K562 (cell line): ENCODE results near the gene SPSB1. TPM values are rescaled to one million over a fixed set of nuclear protein-coding genes. Genes with fewer than 3 reads are reported as not detected.

Experiments
- ATAC-seq: fragments of 200-7000 bp; cut with Tn5 transposase; 3 replicates; pipeline ENCODE4 v1.9.1; 2020; ENCODE audit warnings: moderate library complexity
- BruUV-seq: library from RNA; stranded (reverse); fragments of 400-500 nt; replicated peaks from 2 replicates; lab custom pipeline; 2021; lab: Mats Ljungman, UMichigan
- CTCF ChIA-PET: fragments of 300-600 bp; formaldehyde crosslinking; extraction: SDS; loops from one replicate; lab custom pipeline; 2021; ENCODE audit warnings: low intra/inter-chr PET ratio; lab: Yijun Ruan, JAX
- POLR2A ChIA-PET: fragments of 300-600, 350-650 bp; sonication (Branson Sonifier 250); formaldehyde crosslinking; extraction: SDS; loops from one replicate; lab custom pipeline; 2021; ENCODE audit warnings: antibody characterized with exemption, inconsistent platforms; lab: Yijun Ruan, JAX
- DNase-seq, 4 experiments: peaks; one replicate each; pipeline versions ENCODE4 v3.0.0 to v3.0.0-alpha.2; 2011 to 2018; ENCODE audit warnings: low spot score in 3 of 4, mixed read lengths in 3 of 4; ENCODE audit errors: extremely low read depth in 1 of 4
- FAIRE-seq: peaks from 2 replicates; lab custom pipeline; 2011; peaks lifted over from hg19 to GRCh38; lab: Jason Lieb, UNC
- H2AFZ ChIP-seq: 2 replicates; pipeline ENCODE4 v1.6.0; 2011; ENCODE audit warnings: low read depth, low read length, control low read depth, inconsistent platforms
- H3K27ac ChIP-seq: fragments of 200-600 bp; 3 replicates; pipeline ENCODE4 v1.8.0; 2011; ENCODE audit warnings: low read depth, mild to moderate bottlenecking, control low read depth, inconsistent platforms, low read length, moderate library complexity, mixed read lengths; ENCODE audit errors: extremely low read depth
- H3K27me3 ChIP-seq, 2 experiments: fragments of 300-600 bp in 1 of 2; 2 replicates in 1 of 2; 3 replicates in 1 of 2; pipeline versions ENCODE4 v1.6.0 to v1.8.0; 2011; ENCODE audit warnings: inconsistent platforms in 2 of 2, low read length in 2 of 2, mild to moderate bottlenecking in 1 of 2, mixed read lengths in 1 of 2, moderate library complexity in 1 of 2; ENCODE audit not compliant: control insufficient read depth in 2 of 2, insufficient read depth in 2 of 2
- H3K36me3 ChIP-seq: fragments of 300-600 bp; 3 replicates; pipeline ENCODE4 v1.8.0; 2011; ENCODE audit warnings: mild to moderate bottlenecking, low read length, inconsistent platforms; ENCODE audit not compliant: control insufficient read depth, insufficient read depth
- H3K4me1 ChIP-seq, 2 experiments: fragments of 200-600 bp in 1 of 2; replicated peaks in 1 of 2; 2 replicates in 1 of 2; 3 replicates in 1 of 2; pipeline versions ENCODE4 v1.5.1 to v1.8.0; 2011; ENCODE audit warnings: inconsistent platforms in 2 of 2, low read length in 2 of 2, mild to moderate bottlenecking in 1 of 2, mixed read lengths in 1 of 2, moderate library complexity in 1 of 2; ENCODE audit not compliant: control insufficient read depth in 2 of 2, insufficient read depth in 2 of 2
- H3K4me2 ChIP-seq: 2 replicates; pipeline ENCODE4 v1.6.1; 2011; ENCODE audit warnings: low read length, control low read depth, inconsistent platforms, mixed read lengths; ENCODE audit not compliant: insufficient read depth
- H3K4me3 ChIP-seq: fragments of 200-600 bp; sonication (generic), shearing (Covaris generic); 2 replicates; pipeline ENCODE4 v1.5.1; 2016; ENCODE audit warnings: control low read depth, inconsistent platforms
- H3K79me2 ChIP-seq: fragments of 200-600 bp; 3 replicates; pipeline ENCODE4 v1.8.0; 2011; ENCODE audit warnings: low read length, inconsistent platforms; ENCODE audit not compliant: control insufficient read depth, insufficient read depth
- H3K9ac ChIP-seq, 2 experiments: 2 replicates each; pipeline versions ENCODE4 v1.6.0 to v1.6.1; 2011; ENCODE audit warnings: low read depth in 2 of 2, low read length in 2 of 2, control low read depth in 1 of 2, inconsistent platforms in 1 of 2, mild to moderate bottlenecking in 1 of 2, mixed read lengths in 1 of 2; ENCODE audit not compliant: insufficient read depth in 1 of 2
- H3K9me1 ChIP-seq: one replicate; pipeline ENCODE4 v1.6.0; 2011; ENCODE audit warnings: inconsistent platforms, mild to moderate bottlenecking, low read length, moderate library complexity; ENCODE audit not compliant: control insufficient read depth, insufficient read depth
- H3K9me3 ChIP-seq: replicated peaks from 2 replicates; pipeline ENCODE4 v1.5.1; 2011; ENCODE audit warnings: low read depth, low read length, inconsistent platforms; ENCODE audit not compliant: control insufficient read depth, insufficient read depth
- H4K20me1 ChIP-seq: replicated peaks from 2 replicates; pipeline ENCODE4 v1.6.1; 2011; ENCODE audit warnings: low read length, inconsistent platforms, mixed read lengths; ENCODE audit not compliant: control insufficient read depth, insufficient read depth
- ARID1B ChIP-seq: fragments of 450-650 bp; IDR thresholded peaks from 2 replicates; pipeline ENCODE4 v1.6.1; 2016; ENCODE audit warnings: antibody characterized with exemption, mild to moderate bottlenecking, inconsistent platforms
- HDAC2 ChIP-seq: fragments of 450-650 bp; IDR thresholded peaks from 2 replicates; pipeline ENCODE4 v1.6.1; 2016; ENCODE audit warnings: mild to moderate bottlenecking
- HDGF ChIP-seq: fragments of 450-650 bp; IDR thresholded peaks from 2 replicates; pipeline ENCODE4 v1.6.1; 2016
- KHSRP ChIP-seq: fragments of 450-650 bp; IDR thresholded peaks from 2 replicates; pipeline ENCODE4 v1.6.1; 2017
- MCM2 ChIP-seq: fragments of 450-650 bp; IDR thresholded peaks from 2 replicates; pipeline ENCODE4 v1.6.1; 2017; ENCODE audit warnings: low read depth, mild to moderate bottlenecking
- NFE2 ChIP-seq: IDR thresholded peaks from 2 replicates; pipeline ENCODE4 v1.6.1; 2014; ENCODE audit warnings: antibody characterized with exemption, low read depth
- NFIX ChIP-seq: fragments of 250-450 bp; sonication (Bioruptor Pico); IDR thresholded peaks from 2 replicates; pipeline ENCODE4 v1.4.0; 2020; ENCODE audit warnings: low read depth, mild to moderate bottlenecking, moderate library complexity
- NONO ChIP-seq, 2 experiments: fragments of 200-400 bp in 1 of 2; fragments of 450-650 bp in 1 of 2; formaldehyde crosslinking in 1 of 2; IDR thresholded peaks; 2 replicates each; pipeline ENCODE4 v1.6.1; 2017; ENCODE audit warnings: low read depth in 2 of 2, mild to moderate bottlenecking in 2 of 2, moderate library complexity in 2 of 2, low read length in 1 of 2
- NR2F6 ChIP-seq: fragments of 450-650 bp; formaldehyde crosslinking; IDR thresholded peaks from 2 replicates; pipeline ENCODE4 v1.4.0; 2020; ENCODE audit warnings: mild to moderate bottlenecking
- RBFOX2 ChIP-seq: fragments of 200-400 bp; formaldehyde crosslinking; IDR thresholded peaks from 2 replicates; pipeline ENCODE4 v1.6.1; 2017; ENCODE audit warnings: low read depth, mild to moderate bottlenecking, low read length, moderate library complexity
- SAP30 ChIP-seq: fragments of 200-600 bp; sonication (generic); IDR thresholded peaks from 2 replicates; pipeline ENCODE4 v1.6.1; 2012; ENCODE audit warnings: borderline replicate concordance, low read depth, mild to moderate bottlenecking, moderate library complexity, low read length, control low read depth, inconsistent platforms; ENCODE audit not compliant: insufficient read depth, poor library complexity, severe bottlenecking
- SMARCA5 ChIP-seq: fragments of 450-650 bp; IDR thresholded peaks from 2 replicates; pipeline ENCODE4 v1.6.1; 2016
- ZNF217 ChIP-seq: sonication (generic); formaldehyde crosslinking; IDR thresholded peaks from 2 replicates; pipeline ENCODE4 v1.8.0; 2022; ENCODE audit warnings: mild to moderate bottlenecking, missing genetic modification reagents
- ZNF436 ChIP-seq: fragments of 250-450, 450-650 bp; sonication (Bioruptor Pico); formaldehyde crosslinking; IDR thresholded peaks from 2 replicates; pipeline ENCODE4 v1.7.0; 2020; ENCODE audit warnings: mild to moderate bottlenecking
- WGBS: fragments of 100-300 bp; shearing (Covaris generic); methylation state at CpG from one replicate; pipeline ENCODE4 v1.1.6; 2016; ENCODE audit warnings: low coverage, mixed read lengths; ENCODE audit not compliant: insufficient coverage; ENCODE audit errors: missing lambda C conversion rate; 5-methylcytosine and 5-hydroxymethylcytosine counted together
- in situ Hi-C: fragments of 300-500 bp; cut with MboI; formaldehyde crosslinking; loops from 4 replicates; pipeline ENCODE4 v1.15.0; 2018; ENCODE audit warnings: inconsistent platforms, mixed read lengths
- intact Hi-C: fragments of 100-400 bp; cut with micrococcal nuclease; formaldehyde crosslinking; loops from 2 replicates; pipeline ENCODE4 v1.14.2; 2022
- polyA plus RNA-seq, 8 experiments: library from polyadenylated mRNA; depleted of rRNA in 4 of 8; stranded (reverse) in 5 of 8; unstranded in 3 of 8; fragments of >200 nt; fragmentation: Nextera tagmentation in 2 of 8; fragmentation: Illumina TruSeq in 1 of 8; extraction: Ambion mirVana in 2 of 8; extraction: Trizol in 1 of 8; gene quantifications; 2 replicates each; pipeline versions ENCODE4 v1.2.1 to v1.2.3, GENCODE V29; 2011 to 2014; ENCODE audit warnings: inconsistent platforms in 1 of 8, missing spikeins in 1 of 8
- total RNA-seq, 7 experiments: library from RNA; depleted of rRNA in 6 of 7; stranded (reverse); fragments of >200 nt in 6 of 7; fragmentation: Illumina TruSeq in 2 of 7; extraction: Trizol in 2 of 7; gene quantifications; 2 replicates each; pipeline versions ENCODE4 v1.2.1 to v1.2.3, GENCODE V29; 2011 to 2021; ENCODE audit warnings: low replicate concordance in 1 of 7
- TF ChIP-seq, protein P1 (sequence below): fragments of 250-450 bp; sonication (Bioruptor Pico); IDR thresholded peaks from 2 replicates; pipeline ENCODE4 v1.5.0; 2021
- TF ChIP-seq, protein P2 (sequence below): sonication (generic); formaldehyde crosslinking; IDR thresholded peaks from 2 replicates; pipeline ENCODE4 v1.8.0; 2022; ENCODE audit warnings: missing genetic modification reagents, mild to moderate bottlenecking, borderline replicate concordance
- TF ChIP-seq, protein P3 (sequence below): fragments of 250-450 bp; sonication (Bioruptor Pico); IDR thresholded peaks from 2 replicates; pipeline ENCODE4 v1.8.0; 2021; ENCODE audit warnings: moderate library complexity, mild to moderate bottlenecking, inconsistent platforms

Gene SPSB1
- total and polyA plus RNA-seq, 9 of the 15 experiments (the other 6 are each of a cell fraction or from before 2014, with no cell fraction given), result 0.06 to 0.35 (median 0.14) TPM; not detected in 6

DNA sequence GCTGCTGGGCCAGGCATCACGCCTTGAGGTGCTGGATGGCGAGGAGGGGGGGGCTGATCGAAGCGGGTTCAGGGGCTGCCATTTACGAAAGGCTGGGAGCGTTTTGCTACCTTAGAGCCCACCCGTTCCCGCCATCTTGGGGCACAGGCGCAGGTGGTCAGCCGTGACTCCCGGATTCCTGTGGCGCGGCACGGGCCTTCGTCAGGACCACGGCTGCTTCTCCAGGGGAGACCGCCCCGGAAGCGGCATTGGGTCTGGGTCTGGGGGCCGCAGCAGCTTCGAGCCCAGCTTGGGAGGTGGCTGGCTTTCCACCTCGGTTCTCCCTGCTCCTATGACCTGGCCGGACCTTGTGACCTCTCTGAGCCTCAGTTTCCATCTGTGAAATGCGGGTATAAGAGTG is 23.8 kb downstream of the SPSB1 start (continued):
- TF ChIP-seq MCM2 (no peak), NR2F6 (CRISPR knock-in tag) (no peak), ZNF217 (CRISPR knock-in tag) (no peak), HDGF (no peak), NFE2 (no peak)

DNA sequence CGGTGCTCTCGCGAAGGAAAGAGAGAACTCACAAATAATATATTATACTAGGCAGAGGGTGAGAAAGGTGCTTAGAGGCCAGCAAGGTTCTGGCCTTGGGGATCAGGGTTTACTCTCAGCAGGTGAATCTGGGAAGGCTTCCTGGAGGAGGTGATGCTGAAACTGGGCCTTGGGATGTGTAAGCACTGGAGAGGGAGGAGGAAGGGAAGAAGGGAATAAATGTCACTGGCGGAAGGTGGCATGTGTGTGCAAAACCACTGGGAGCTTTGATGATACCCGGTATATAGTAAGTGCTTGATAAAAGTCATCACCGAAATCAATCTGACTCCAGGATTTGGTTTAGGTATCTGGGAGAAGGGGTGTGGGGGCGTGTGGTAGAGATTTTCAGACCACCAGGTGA is 24.4 kb downstream of the SPSB1 start:
- Histone ChIP-seq H3K36me3 (no peaks in the 10 kb centered on the region), H3K9me3 (no peaks in the 10 kb centered on the region), H4K20me1 (peaks cover 35% of the 10 kb centered on the region), H3K9me1 (no peaks in the 10 kb centered on the region), H2AFZ (no peak overlapping the region), H3K4me2 (no peak overlapping the region), H3K27ac (no peak overlapping the region), H3K9ac (no peak overlapping the region), H3K4me1 (peaks cover 0 to 26% of the 10 kb centered on the region in 2 experiments; a peak in 3 of 5 replicates), H3K27me3 (peaks cover 61 to 96% of the 10 kb centered on the region in 2 experiments; a peak in 4 of 5 replicates), H3K79me2 (no peaks in the 10 kb centered on the region), H3K4me3 (no peak overlapping the region)
- CTCF ChIA-PET, result no interaction called here
- DNase-seq (no peak), ATAC-seq (no peak), FAIRE-seq (no peak)
- BruUV-seq, result no TSS peak
- in situ Hi-C loops (no loop called here), intact Hi-C loops (no loop called here)
- WGBS, result 39% methylated on average over 7 of the region's 7 CpGs
- POLR2A ChIA-PET, result interaction anchor here (0.6 to 1.0 kb wide), 3 partner anchors 11 to 222 kb away, joined by 3 read pairs; partner anchors contain the start of gene SLC25A33
- TF ChIP-seq, protein P1, sequence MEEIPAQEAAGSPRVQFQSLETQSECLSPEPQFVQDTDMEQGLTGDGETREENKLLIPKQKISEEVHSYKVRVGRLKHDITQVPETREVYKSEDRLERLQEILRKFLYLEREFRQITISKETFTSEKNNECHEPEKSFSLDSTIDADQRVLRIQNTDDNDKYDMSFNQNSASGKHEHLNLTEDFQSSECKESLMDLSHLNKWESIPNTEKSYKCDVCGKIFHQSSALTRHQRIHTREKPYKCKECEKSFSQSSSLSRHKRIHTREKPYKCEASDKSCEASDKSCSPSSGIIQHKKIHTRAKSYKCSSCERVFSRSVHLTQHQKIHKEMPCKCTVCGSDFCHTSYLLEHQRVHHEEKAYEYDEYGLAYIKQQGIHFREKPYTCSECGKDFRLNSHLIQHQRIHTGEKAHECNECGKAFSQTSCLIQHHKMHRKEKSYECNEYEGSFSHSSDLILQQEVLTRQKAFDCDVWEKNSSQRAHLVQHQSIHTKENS, result no peak
- TF ChIP-seq, protein P2, sequence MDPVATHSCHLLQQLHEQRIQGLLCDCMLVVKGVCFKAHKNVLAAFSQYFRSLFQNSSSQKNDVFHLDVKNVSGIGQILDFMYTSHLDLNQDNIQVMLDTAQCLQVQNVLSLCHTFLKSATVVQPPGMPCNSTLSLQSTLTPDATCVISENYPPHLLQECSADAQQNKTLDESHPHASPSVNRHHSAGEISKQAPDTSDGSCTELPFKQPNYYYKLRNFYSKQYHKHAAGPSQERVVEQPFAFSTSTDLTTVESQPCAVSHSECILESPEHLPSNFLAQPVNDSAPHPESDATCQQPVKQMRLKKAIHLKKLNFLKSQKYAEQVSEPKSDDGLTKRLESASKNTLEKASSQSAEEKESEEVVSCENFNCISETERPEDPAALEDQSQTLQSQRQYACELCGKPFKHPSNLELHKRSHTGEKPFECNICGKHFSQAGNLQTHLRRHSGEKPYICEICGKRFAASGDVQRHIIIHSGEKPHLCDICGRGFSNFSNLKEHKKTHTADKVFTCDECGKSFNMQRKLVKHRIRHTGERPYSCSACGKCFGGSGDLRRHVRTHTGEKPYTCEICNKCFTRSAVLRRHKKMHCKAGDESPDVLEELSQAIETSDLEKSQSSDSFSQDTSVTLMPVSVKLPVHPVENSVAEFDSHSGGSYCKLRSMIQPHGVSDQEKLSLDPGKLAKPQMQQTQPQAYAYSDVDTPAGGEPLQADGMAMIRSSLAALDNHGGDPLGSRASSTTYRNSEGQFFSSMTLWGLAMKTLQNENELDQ (CRISPR knock-in tag), result no peak
- no peak for TF ChIP-seq NONO (IDR thresholded peaks at IDR 0.05; ENCODE audit: low read depth in 2 of 2, low read length in 1 of 2)
- TF ChIP-seq NFIX, result no peak
- TF ChIP-seq, protein P3, sequence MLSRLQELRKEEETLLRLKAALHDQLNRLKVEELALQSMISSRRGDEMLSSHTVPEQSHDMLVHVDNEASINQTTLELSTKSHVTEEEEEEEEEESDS (CRISPR knock-in tag), result no peak
- peak; percentile 90; the same call in 1 of the 2 replicates for TF ChIP-seq SMARCA5
- no peak for TF ChIP-seq ZNF217 (CRISPR knock-in tag)
- no peak for TF ChIP-seq RBFOX2
- TF ChIP-seq KHSRP, result no peak
- TF ChIP-seq SAP30, result no peak
- peak; percentile 85 for TF ChIP-seq ZNF436 (CRISPR knock-in tag)
- no peak for TF ChIP-seq ARID1B
- peak; percentile 51; the same call in 1 of the 2 replicates for TF ChIP-seq HDAC2
